ENCODE measurements around the gene NNT. TPM values are rescaled to one million over a fixed set of nuclear protein-coding genes. Genes with fewer than 3 reads are reported as not detected.
A peak's percentile ranks its signal among the peaks of the same experiment; 100 is the strongest.

The NNT gene
- total and polyA plus RNA-seq, 9 of the 15 experiments (the other 6 are each of a cell fraction or from before 2014, with no cell fraction given), result 21.9 to 68.6 (median 42.2) TPM

DNA sequence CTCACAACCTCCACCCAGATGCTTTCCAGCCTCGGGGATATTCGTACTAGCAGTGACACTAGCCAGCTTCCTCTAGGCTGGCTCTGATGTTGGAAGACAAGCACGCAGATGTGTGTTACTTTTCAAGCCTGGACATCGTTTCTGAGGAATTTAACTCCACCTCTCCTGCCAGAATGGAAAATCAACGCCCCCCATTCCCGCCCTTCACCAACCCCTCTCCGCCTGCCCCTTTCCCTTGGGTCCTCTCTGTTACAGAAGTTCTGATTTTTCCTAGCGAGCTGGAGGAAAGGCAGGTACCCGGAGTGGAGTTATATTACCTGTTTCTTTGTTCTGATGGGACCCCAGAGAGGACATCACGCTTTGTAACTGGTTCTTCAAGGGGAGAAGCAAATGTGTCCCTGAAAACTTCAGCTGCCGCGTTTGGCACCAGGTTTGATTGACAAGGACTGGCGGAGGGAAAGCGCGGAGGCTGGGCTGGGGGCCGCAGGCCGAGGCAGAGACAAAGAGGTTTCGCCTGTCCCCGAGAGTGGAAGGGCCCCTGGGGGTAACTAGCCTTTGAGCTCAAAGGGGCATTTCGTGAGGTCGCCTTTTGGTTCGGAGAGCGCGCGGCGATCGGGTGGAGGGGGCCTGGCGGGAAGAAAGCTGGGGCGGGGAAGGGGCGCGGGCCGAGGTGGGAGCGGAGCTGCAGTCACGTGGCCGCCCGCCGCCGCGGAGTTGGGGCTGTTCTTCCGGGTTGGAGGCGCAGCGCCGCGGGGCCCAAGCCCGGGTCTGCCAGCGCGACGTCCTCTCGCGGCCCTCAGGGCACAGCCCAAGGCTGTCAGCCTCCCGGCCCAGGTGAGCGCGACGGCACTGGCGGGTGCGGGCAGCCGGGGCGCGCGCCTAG is at the start of gene NNT (continued):
- no peak for TF ChIP-seq HIVEP1 (CRISPR knock-in tag; IDR thresholded peaks at IDR 0.05)
- TF ChIP-seq ZNF121 (CRISPR knock-in tag; conservative IDR thresholded peaks at IDR 0.05), result no peak
- TF ChIP-seq LEF1 (IDR thresholded peaks at IDR 0.05), result no peak
- TF ChIP-seq LCOR (CRISPR knock-in tag; IDR thresholded peaks at IDR 0.05), result peak; percentile 60
- TF ChIP-seq ZNF165 (CRISPR knock-in tag; IDR thresholded peaks at IDR 0.05; ENCODE audit: borderline replicate concordance), result no peak
- TF ChIP-seq CBX2 (IDR thresholded peaks at IDR 0.05; ENCODE audit: insufficient read depth, low read length, poor library complexity, severe bottlenecking), result no peak
- no peak for TF ChIP-seq SPI1 (IDR thresholded peaks at IDR 0.05; ENCODE audit: borderline replicate concordance, low read depth, low read length)
- TF ChIP-seq DIDO1 (tag; IDR thresholded peaks at IDR 0.05; ENCODE audit: low read depth), result peak; percentile 50; the same call in 1 of the 2 replicates
- no peak for TF ChIP-seq ZEB2 (IDR thresholded peaks at IDR 0.05)
- no peak for TF ChIP-seq MYBL2 (IDR thresholded peaks at IDR 0.05; ENCODE audit: low read depth)
- TF ChIP-seq MYBL2 (CRISPR knock-in tag; IDR thresholded peaks at IDR 0.05; ENCODE audit: borderline replicate concordance), result no peak
- TF ChIP-seq GATAD2B (IDR thresholded peaks at IDR 0.05; ENCODE audit: borderline replicate concordance), result no peak
- no peak for TF ChIP-seq HEY1 (CRISPR knock-in tag; IDR thresholded peaks at IDR 0.05; ENCODE audit: borderline replicate concordance)
- TF ChIP-seq ELF1 (tag; IDR thresholded peaks at IDR 0.05), result peak; percentile 96
- no peak for TF ChIP-seq ARID3B (CRISPR knock-in tag; IDR thresholded peaks at IDR 0.05; ENCODE audit: borderline replicate concordance)
- TF ChIP-seq, protein P1, sequence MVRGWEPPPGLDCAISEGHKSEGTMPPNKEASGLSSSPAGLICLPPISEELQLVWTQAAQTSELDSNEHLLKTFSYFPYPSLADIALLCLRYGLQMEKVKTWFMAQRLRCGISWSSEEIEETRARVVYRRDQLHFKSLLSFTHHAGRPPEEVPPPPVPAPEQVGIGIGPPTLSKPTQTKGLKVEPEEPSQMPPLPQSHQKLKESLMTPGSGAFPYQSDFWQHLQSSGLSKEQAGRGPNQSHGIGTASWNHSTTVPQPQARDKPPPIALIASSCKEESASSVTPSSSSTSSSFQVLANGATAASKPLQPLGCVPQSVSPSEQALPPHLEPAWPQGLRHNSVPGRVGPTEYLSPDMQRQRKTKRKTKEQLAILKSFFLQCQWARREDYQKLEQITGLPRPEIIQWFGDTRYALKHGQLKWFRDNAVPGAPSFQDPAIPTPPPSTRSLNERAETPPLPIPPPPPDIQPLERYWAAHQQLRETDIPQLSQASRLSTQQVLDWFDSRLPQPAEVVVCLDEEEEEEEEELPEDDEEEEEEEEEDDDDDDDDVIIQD (CRISPR knock-in tag; IDR thresholded peaks at IDR 0.05), result no peak
- TF ChIP-seq YY1 (IDR thresholded peaks at IDR 0.05; ENCODE audit: borderline replicate concordance in 1 of 3, control insufficient read depth in 1 of 3, extremely low read depth in 1 of 3, insufficient read depth in 3 of 3, insufficient read length in 1 of 3, insufficient replicate concordance in 2 of 3, low read depth in 1 of 3, low read length in 2 of 3), result peak in 1 of 3 experiments; percentile 61
- TF ChIP-seq CAMTA2 (CRISPR knock-in tag; conservative IDR thresholded peaks at IDR 0.05), result no peak
- no peak for TF ChIP-seq RUNX1 (IDR thresholded peaks at IDR 0.05; ENCODE audit: low read depth)
- TF ChIP-seq, protein P2, sequence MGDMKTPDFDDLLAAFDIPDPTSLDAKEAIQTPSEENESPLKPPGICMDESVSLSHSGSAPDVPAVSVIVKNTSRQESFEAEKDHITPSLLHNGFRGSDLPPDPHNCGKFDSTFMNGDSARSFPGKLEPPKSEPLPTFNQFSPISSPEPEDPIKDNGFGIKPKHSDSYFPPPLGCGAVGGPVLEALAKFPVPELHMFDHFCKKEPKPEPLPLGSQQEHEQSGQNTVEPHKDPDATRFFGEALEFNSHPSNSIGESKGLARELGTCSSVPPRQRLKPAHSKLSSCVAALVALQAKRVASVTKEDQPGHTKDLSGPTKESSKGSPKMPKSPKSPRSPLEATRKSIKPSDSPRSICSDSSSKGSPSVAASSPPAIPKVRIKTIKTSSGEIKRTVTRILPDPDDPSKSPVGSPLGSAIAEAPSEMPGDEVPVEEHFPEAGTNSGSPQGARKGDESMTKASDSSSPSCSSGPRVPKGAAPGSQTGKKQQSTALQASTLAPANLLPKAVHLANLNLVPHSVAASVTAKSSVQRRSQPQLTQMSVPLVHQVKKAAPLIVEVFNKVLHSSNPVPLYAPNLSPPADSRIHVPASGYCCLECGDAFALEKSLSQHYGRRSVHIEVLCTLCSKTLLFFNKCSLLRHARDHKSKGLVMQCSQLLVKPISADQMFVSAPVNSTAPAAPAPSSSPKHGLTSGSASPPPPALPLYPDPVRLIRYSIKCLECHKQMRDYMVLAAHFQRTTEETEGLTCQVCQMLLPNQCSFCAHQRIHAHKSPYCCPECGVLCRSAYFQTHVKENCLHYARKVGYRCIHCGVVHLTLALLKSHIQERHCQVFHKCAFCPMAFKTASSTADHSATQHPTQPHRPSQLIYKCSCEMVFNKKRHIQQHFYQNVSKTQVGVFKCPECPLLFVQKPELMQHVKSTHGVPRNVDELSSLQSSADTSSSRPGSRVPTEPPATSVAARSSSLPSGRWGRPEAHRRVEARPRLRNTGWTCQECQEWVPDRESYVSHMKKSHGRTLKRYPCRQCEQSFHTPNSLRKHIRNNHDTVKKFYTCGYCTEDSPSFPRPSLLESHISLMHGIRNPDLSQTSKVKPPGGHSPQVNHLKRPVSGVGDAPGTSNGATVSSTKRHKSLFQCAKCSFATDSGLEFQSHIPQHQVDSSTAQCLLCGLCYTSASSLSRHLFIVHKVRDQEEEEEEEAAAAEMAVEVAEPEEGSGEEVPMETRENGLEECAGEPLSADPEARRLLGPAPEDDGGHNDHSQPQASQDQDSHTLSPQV (IDR thresholded peaks at IDR 0.05), result peak; percentile 82

All from K562 (cell line).